PC-3 (cell line): ENCODE measurements around the gene SHANK3.

Source experiments
- EZH2 ChIP-seq: fragments of 300-600 bp; sonication (generic); IDR thresholded peaks from one replicate; pipeline ENCODE4 v1.6.1; 2017; ENCODE audit warnings: antibody characterized with exemption, mild to moderate bottlenecking, low read length; ENCODE audit not compliant: unreplicated experiment
- EZH2phosphoT487 ChIP-seq: fragments of 300-600 bp; sonication (generic); IDR thresholded peaks from 2 replicates; pipeline ENCODE4 v1.6.1; 2018; ENCODE audit warnings: mild to moderate bottlenecking, antibody characterized with exemption, low read length, borderline replicate concordance
- TF ChIP-seq, protein P1 (sequence below): fragments of 300-600 bp; sonication (generic); conservative IDR thresholded peaks from 2 replicates; pipeline ENCODE4 v1.5.1; 2017; ENCODE audit warnings: antibody characterized with exemption, low read depth, mild to moderate bottlenecking, low read length

DNA sequence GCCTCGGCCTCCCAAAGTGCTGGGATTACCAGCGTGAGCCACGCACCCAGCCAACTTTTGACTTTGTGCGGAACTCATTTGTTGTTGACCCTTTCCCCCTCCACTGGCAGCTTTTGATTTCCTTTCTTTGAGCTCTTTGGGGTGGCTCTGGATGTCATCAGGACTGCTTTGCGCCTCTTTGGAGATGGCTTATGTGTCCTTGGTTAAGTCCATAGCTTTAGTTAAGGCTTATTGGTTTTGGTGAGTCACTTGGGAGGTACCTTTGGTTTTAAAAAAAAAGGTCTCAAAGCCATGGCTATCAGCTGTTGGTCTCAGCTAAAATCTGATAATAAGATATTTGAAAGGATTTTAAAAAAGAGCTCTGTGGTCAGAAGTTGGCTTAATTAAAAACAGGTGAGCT is 39.5 kb upstream of the SHANK3 start:
- TF ChIP-seq, protein P1, sequence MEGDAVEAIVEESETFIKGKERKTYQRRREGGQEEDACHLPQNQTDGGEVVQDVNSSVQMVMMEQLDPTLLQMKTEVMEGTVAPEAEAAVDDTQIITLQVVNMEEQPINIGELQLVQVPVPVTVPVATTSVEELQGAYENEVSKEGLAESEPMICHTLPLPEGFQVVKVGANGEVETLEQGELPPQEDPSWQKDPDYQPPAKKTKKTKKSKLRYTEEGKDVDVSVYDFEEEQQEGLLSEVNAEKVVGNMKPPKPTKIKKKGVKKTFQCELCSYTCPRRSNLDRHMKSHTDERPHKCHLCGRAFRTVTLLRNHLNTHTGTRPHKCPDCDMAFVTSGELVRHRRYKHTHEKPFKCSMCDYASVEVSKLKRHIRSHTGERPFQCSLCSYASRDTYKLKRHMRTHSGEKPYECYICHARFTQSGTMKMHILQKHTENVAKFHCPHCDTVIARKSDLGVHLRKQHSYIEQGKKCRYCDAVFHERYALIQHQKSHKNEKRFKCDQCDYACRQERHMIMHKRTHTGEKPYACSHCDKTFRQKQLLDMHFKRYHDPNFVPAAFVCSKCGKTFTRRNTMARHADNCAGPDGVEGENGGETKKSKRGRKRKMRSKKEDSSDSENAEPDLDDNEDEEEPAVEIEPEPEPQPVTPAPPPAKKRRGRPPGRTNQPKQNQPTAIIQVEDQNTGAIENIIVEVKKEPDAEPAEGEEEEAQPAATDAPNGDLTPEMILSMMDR: no peak
- TF ChIP-seq EZH2: no peak
- TF ChIP-seq EZH2phosphoT487: no peak
